ENCODE measurements around the gene POLD1. TPM values are rescaled to one million over a fixed set of nuclear protein-coding genes. Genes with fewer than 3 reads are reported as not detected.
A peak's percentile ranks its signal among the peaks of the same experiment; 100 is the strongest.
"Not testable (repeated sequence)": the region's sequence is repeated elsewhere in the genome, so short reads cannot be mapped to it uniquely, and the experiment has no call there.

POLD1 gene
- total RNA-seq, 2 donors from 2014 or later = 12.8 to 39.5 TPM

DNA sequence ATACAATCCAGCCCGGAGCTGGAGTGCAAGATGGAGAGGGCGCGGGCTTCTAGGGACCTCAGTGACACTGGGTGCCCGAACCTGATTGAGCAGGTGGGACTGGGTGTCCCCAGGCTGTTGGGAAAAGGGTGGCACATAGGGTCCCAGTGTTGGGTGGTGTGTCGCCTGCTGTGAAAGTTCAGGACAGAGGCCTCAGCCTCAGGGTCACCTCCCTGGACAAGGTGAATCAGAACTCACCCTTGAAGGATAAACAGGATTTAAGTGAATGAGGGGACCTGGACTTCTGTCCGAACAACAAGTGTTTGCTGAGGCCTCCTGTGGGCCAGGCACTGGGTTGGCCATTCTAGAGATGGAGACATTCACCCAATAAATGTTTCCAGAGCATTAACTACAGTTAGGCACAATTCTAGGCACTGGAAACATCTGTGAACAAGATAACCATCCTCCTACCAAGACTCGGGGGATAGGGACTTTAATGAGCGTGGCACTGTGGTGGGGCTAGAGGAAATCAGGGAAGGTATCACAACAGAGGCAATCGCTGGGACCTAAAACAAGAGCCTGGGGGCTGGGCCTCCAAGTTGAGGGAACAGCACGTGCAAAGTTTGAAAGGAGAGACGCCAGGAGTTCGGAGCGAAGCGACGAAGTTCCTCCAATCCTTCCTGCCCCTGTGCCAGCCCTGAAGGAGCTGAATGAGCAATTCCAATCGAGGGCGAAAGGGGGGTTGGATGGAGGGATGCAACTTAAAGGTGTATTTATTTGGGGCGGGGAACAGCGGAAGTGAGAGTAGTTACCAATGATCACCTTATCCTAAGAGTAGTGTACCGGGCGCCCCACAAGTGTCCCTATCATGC, 921 bp upstream of the POLD1 start:
- TF ChIP-seq, protein P1, sequence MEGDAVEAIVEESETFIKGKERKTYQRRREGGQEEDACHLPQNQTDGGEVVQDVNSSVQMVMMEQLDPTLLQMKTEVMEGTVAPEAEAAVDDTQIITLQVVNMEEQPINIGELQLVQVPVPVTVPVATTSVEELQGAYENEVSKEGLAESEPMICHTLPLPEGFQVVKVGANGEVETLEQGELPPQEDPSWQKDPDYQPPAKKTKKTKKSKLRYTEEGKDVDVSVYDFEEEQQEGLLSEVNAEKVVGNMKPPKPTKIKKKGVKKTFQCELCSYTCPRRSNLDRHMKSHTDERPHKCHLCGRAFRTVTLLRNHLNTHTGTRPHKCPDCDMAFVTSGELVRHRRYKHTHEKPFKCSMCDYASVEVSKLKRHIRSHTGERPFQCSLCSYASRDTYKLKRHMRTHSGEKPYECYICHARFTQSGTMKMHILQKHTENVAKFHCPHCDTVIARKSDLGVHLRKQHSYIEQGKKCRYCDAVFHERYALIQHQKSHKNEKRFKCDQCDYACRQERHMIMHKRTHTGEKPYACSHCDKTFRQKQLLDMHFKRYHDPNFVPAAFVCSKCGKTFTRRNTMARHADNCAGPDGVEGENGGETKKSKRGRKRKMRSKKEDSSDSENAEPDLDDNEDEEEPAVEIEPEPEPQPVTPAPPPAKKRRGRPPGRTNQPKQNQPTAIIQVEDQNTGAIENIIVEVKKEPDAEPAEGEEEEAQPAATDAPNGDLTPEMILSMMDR (IDR thresholded peaks at IDR 0.05) = no peak
- Histone ChIP-seq H3K36me3 (peaks cover 40% of the 10 kb centered on the region), H3K27ac (peak overlapping the region; percentile 59 to 65), H3K9me3 (no peaks in the 10 kb centered on the region), H3K4me3 (peak overlapping the region; percentile 76), H3K27me3 (replicated peaks; ENCODE audit: insufficient read depth) (no peaks in the 10 kb centered on the region), H3K4me1 (ENCODE audit: control insufficient read depth in 1 of 2, low read depth in 2 of 2) (peaks cover 6 to 18% of the 10 kb centered on the region in 2 donors)
- no peak for DNase-seq (ENCODE audit: low spot score)
- ATAC-seq (ENCODE audit: insufficient number of reproducible peaks, low FRiP score, low read depth) = no peak

DNA sequence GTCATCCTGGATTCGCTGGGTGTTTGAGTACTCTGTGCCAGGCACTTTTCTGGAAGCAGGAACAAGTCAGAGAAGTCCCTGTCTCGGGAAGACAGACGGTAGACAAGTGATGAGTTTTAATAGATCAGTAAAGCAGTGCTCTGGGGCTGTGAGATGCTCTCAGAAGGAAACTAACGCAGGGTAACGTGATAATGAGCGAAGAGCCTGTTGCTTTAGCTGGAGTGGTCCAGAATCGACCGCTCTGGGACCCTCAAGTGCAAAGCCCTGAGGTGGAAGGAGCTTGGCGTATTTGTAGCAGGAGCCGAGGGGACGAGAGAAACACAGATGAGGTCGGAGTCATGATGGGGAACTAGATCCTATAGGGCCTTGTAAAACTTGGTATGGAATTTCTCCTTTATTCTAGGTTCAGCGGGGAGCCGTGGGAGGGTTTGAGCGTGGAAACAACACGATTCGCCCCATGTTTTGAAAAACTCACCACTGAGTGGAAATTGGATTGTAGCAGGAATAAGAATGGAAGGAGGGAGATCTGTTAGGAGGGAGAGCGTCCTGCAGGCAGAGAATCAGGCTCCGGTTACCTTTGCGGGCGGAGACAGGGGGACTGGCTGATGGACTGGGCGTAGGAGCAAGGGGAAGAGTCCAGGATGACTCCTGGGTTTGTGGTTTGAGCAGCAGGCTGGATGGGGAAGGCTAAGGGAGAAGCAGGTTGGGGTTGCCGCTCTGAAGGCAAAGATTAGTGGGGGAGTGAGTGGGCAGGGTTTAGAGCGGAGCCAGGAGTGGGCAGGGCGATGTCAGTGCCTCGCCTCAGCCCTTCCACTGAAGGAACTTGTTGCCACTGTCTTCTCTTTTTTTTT, 763 bp downstream of the POLD1 start:
- ATAC-seq (ENCODE audit: insufficient number of reproducible peaks, low FRiP score, low read depth) (no peak), DNase-seq (ENCODE audit: low spot score) (no peak)
- Histone ChIP-seq H3K36me3 (peaks cover 24% of the 10 kb centered on the region), H3K27ac (peak overlapping the region; percentile 59 to 65), H3K4me3 (peak overlapping the region; percentile 76), H3K9me3 (no peaks in the 10 kb centered on the region), H3K27me3 (replicated peaks; ENCODE audit: insufficient read depth) (no peaks in the 10 kb centered on the region), H3K4me1 (ENCODE audit: control insufficient read depth in 1 of 2, low read depth in 2 of 2) (peaks cover 6 to 18% of the 10 kb centered on the region in 2 donors)
- TF ChIP-seq, protein P1 (IDR thresholded peaks at IDR 0.05) = no peak

DNA sequence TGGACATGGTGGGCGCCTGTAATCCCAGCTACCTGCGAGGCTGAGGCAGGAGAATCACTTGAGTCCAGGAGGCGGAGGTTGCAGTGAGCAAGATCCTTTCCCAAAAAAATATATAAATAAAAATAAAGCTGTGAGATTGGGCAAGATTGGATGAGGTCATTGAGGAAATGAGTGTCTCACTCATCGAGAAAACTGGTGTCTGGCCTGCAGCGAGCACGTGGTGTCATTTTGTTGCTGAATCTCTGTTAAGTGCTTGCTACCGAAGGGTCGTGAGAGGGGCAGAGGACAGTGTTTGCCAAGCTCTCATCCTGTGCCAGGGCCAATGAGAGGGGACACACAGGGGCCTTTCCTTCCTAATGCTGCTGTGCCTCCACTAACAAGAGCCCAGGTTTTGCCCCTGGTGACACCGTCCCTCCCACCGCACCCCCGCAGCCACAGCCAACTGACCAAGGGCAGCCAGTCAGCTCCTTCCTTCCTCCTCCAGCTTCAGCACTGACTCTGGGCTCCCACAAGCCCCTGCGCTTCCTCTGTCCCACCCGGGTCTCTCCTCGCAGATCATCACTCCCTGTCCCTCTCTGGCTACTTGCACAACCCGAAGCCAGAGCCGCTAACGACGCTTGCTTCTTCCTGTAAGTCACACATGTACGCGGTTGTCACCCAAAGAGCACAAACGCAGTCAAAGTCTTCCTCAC, 3.2 kb downstream of the POLD1 start:
- DNase-seq (ENCODE audit: low spot score) (no peak), ATAC-seq (ENCODE audit: insufficient number of reproducible peaks, low FRiP score, low read depth) (no peak)
- Histone ChIP-seq H3K27ac (no peak overlapping the region), H3K4me3 (no peak overlapping the region), H3K4me1 (ENCODE audit: control insufficient read depth in 1 of 2, low read depth in 2 of 2) (peaks cover 6 to 18% of the 10 kb centered on the region in 2 donors), H3K36me3 (peaks cover 5% of the 10 kb centered on the region), H3K27me3 (replicated peaks; ENCODE audit: insufficient read depth) (no peaks in the 10 kb centered on the region), H3K9me3 (no peaks in the 10 kb centered on the region)
- TF ChIP-seq, protein P1 (IDR thresholded peaks at IDR 0.05) = no peak

DNA sequence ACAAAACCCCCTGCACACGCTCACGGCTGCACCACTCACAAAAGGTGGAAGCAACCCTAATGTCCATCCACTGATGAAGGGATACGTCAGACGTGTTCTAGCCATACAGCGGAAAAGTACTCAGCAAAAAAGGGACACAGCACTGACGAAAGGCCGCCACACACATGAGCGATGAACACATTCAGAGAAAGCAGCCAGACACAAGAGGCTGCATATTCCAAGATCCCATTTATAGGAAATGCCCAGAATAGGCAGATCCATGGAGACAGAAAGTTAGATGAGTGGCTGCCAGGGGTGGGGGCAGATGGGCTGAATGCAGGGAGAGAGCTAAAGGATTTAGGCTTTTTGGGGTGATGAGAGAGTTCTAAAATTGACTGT, 3.7 kb downstream of the POLD1 start:
- DNase-seq (ENCODE audit: low spot score) (no peak), ATAC-seq (ENCODE audit: insufficient number of reproducible peaks, low FRiP score, low read depth) (no peak)
- no peak overlapping the region for H3K4me3 ChIP-seq
- H3K36me3 ChIP-seq = peaks cover 3% of the 10 kb centered on the region
- H3K9me3 ChIP-seq = no peaks in the 10 kb centered on the region
- TF ChIP-seq, protein P1 (IDR thresholded peaks at IDR 0.05) = no peak
- no peak overlapping the region for H3K27ac ChIP-seq
- no peaks in the 10 kb centered on the region for H3K27me3 ChIP-seq (replicated peaks; ENCODE audit: insufficient read depth)
- H3K4me1 ChIP-seq (ENCODE audit: control insufficient read depth in 1 of 2, low read depth in 2 of 2) = peaks cover 6 to 18% of the 10 kb centered on the region in 2 donors

DNA sequence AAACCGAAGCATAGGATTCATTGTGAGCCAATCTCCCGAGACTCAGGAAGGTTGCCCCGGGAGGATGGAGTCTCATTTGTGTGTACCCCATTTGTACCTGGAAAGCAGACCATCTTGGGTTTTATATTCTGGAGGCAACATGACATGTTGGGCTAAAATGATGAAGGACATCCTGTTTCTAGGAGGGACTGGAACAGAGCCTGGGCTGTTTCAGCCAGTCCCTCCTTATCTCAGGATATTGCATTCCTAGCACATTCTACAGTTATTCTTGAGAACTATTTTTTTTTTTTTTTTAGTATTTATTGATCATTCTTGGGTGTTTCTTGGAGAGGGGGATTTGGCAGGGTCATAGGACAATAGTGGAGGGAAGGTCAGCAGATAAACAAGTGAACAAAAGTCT, 6.1 kb downstream of the POLD1 start:
- not testable (repeated sequence) for H3K4me3 ChIP-seq; H3K36me3 ChIP-seq; H3K27ac ChIP-seq; H3K27me3 ChIP-seq (replicated peaks; ENCODE audit: insufficient read depth); ATAC-seq (ENCODE audit: insufficient number of reproducible peaks, low FRiP score, low read depth); H3K9me3 ChIP-seq; H3K4me1 ChIP-seq (ENCODE audit: control insufficient read depth in 1 of 2, low read depth in 2 of 2); DNase-seq (ENCODE audit: low spot score)

DNA sequence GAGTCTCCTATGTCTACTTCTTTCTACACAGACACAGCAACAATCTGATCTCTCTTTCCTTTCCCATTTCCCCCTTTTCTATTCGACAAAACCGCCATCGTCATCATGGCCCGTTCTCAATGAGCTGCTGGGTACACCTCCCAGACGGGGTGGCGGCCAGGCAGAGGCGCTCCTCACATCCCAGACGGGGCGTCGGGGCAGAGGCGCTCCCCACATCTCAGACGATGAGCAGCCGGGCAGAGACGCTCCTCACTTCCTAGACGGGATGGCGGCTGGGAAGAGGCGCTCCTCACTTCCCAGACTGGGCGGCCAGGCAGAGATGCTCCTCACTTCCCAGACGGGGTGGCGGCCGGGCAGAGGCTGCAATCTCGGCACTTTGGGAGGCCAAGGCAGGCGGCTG, 6.8 kb downstream of the POLD1 start:
- not testable (repeated sequence) for H3K4me1 ChIP-seq (ENCODE audit: control insufficient read depth in 1 of 2, low read depth in 2 of 2); H3K9me3 ChIP-seq; H3K27me3 ChIP-seq (replicated peaks; ENCODE audit: insufficient read depth); H3K4me3 ChIP-seq; ATAC-seq (ENCODE audit: insufficient number of reproducible peaks, low FRiP score, low read depth); H3K27ac ChIP-seq; DNase-seq (ENCODE audit: low spot score); H3K36me3 ChIP-seq

Measured in thoracic aorta (tissue), 2 donors.